Neural progenitor cell (in vitro differentiated cells): ENCODE measurements around the gene MOG.

Experiments used
- CTCF ChIP-seq: fragments of 200-600 bp; sonication (generic); IDR thresholded peaks from 2 replicates; pipeline ENCODE4 v1.5.1; 2017; ENCODE audit warnings: antibody characterized with exemption, mild to moderate bottlenecking
- EZH2 ChIP-seq: fragments of 200-600 bp; sonication (generic); IDR thresholded peaks from 2 replicates; pipeline ENCODE4 v1.6.1; 2017; ENCODE audit warnings: antibody characterized with exemption, mild to moderate bottlenecking, moderate library complexity
- EZH2phosphoT487 ChIP-seq: fragments of 200-600 bp; sonication (generic); IDR thresholded peaks from 2 replicates; pipeline ENCODE4 v1.6.1; 2017; ENCODE audit warnings: antibody characterized with exemption

- TF ChIP-seq CTCF (no peak), EZH2 (no peak), EZH2phosphoT487 (no peak)
Measured at GRCh38 chr6:29629571-29629970, 27.3 kb upstream of the MOG start.
